HG03064 (cell line): ENCODE data around the gene UGP2.
"Not testable (repeated sequence)": the region's sequence is repeated elsewhere in the genome, so short reads cannot be mapped to it uniquely, and the experiment has no call there.

Source experiments
- ATAC-seq: cut with Tn5 transposase; IDR thresholded peaks from one replicate; pipeline ENCODE4 v1.9.1; 2021; ENCODE audit warnings: low read depth; ENCODE audit not compliant: unreplicated experiment

The UGP2 gene

GRCh38 chr2:63841254-63842022, at the start of gene UGP2:
Gene UGP2 (plus strand): TSS chr2:63841896. CDS start chr2:63842186, 290 bp downstream.
- peak; percentile 57 for ATAC-seq

DNA sequence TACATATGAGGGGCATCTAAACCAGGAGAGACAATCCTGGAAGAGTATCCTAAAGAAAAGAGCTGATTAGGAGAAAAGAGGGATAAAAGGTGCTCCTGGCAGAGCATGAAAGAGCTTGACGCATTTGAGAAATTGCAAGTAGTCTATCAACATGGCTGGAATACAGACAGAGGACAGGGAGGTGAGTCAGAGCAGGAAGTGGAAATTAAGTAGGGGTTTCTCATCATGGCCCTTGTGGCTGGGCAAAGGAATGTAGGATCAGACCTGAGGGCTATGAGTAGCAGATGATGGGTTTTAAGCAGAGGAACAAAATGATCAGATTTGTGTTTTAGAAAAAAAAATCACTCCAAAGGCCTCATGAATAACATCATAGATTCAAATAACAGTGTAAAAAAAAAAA, 49.2 kb upstream of the UGP2 start:
- no peak for ATAC-seq

- ATAC-seq: no peak
These were observed 45.3 kb upstream of the UGP2 start for GRCh38 chr2:63796366-63796765.

DNA sequence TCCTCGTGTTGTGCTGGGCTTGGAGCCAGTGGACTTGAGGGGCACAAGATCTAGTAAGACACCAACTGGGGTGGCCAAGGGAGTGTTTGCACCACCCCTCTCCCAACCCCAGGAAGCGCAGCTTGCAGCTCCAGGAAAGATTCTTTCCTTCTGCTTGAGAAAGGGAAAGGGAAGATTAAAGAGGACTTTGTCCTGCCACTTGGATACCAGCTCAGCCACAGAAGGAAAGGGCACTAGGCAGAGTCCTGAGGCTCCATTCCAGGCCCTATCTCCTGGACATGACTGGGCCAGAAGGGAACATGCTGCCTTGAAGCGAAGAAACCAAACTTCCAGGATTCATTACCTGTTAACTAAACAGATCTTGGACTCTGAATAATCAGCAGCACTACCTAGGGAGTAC, 44.9 kb upstream of the UGP2 start:
- no peak for ATAC-seq

- no peak for ATAC-seq
These were observed 40.2 kb upstream of the UGP2 start for GRCh38 chr2:63801455-63801854.

DNA sequence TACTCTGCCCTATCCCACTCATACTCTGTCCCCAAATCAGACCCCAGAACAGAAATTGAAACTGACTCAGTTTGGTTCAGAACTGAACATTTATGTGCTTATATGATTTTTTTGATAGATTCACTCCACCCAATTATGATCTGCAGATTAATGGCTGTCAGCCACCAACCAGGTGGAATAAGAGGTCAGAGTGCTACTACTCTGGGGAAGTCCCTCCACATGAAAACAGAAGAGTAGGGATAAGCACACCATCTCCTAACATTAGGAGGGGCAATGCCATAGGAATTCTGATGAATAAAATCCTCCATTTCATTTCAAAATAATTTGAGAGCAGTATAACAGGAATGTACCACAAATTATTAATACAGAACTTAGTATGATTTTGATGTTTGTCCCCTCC, 36.3 kb upstream of the UGP2 start:
- ATAC-seq: no peak

GRCh38 chr2:63808036-63808435, 33.7 kb upstream of the UGP2 start:
- ATAC-seq: not testable (repeated sequence)

- ATAC-seq: not testable (repeated sequence)
These were observed 32.8 kb upstream of the UGP2 start for GRCh38 chr2:63808911-63809310.

DNA sequence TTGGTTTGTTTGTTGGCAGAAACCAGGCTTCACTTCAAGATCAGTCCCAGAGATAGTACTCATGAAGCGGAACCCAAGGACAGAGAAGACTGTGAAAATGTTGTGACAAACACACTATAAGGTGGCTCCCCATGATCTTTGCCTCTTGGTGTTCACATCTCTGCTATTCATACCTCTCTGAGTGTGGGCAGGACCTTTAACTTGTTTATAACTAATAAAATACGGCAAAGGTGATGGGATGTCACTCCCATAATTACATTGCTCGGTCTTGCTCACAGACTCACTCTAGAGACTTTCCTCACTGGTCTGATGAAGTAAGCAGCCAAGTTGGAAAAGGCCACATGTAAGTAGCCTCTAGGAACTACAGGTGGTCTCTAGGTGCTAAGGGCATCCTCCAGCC, 30.6 kb upstream of the UGP2 start:
- no peak for ATAC-seq

DNA sequence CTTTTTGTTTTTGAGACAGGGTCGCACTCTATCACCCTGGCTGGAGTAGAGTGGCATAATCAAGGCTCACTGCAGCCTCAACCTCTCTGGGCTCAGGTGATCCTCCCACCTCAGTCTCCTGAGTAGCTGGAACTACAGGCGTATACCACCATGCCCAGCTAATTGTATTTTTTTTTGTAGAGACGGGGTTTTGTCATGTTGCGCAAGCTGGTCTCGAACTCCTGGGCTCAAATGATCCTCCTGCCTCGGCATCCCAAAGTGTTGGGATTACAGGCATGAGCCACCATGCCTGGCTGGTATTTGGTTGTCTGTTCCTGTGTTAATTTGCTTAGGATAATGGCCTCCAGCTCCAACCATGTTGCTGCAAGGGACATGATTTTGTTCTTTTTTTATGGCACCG, 29.8 kb upstream of the UGP2 start:
- not testable (repeated sequence) for ATAC-seq

DNA sequence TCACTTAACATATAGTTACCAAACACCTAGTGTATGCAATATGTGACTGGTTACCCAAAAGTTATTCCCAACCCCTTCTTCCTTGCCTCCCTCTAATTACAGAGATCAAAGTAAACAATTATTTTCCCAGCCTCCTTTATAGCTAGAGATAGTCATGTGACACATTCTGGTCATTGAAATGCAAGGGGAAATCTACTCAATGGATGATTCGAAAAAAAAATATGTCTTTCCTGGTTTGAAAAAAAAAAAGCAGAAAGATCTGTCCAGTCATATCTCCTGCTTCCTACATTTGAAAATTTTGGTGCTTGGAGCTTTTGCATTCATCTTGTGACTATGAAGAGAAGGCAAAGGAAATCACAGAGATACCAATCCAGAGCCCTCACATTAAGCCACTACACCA, 27.6 kb upstream of the UGP2 start:
- ATAC-seq: no peak

DNA sequence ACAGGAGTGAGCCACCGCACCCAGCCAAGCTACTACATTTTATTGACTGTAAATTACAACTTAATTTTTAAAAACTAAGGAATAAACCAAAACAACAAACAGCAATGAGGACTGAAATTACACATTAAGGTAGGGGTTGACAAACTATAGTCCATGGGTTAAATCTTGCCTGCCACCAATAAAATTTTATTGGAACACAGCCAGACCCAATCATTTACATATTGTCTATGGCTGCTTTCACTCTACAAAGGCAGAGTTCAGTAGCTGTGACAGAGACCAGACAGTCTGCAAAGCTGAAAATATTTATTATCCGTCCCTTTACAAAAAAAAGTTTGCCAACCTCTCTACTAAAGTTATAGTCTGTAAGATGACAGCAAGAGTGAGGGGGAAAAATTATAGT, 24.3 kb upstream of the UGP2 start:
- ATAC-seq: no peak

GRCh38 chr2:63818271-63818670, 23.4 kb upstream of the UGP2 start:
- ATAC-seq: no peak

DNA sequence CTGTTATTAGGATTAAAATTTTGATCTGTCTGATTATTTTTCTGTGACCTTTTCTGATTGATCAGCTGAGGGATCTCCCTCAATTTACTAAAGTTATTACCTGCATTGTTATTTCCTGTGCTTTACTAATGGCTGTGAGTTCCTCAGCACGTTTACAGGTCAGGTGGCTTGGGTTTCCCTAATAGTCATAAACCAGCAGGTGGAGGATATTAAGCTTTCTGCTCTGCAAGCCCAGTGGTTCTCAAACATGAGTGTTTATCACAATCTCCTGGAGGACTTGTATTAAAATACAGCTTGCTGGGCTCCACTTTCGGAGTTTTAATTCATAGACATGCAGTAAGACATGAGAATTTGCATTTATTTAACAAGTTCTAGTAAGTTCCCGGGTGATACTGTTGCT, 22.4 kb upstream of the UGP2 start:
- ATAC-seq: no peak

DNA sequence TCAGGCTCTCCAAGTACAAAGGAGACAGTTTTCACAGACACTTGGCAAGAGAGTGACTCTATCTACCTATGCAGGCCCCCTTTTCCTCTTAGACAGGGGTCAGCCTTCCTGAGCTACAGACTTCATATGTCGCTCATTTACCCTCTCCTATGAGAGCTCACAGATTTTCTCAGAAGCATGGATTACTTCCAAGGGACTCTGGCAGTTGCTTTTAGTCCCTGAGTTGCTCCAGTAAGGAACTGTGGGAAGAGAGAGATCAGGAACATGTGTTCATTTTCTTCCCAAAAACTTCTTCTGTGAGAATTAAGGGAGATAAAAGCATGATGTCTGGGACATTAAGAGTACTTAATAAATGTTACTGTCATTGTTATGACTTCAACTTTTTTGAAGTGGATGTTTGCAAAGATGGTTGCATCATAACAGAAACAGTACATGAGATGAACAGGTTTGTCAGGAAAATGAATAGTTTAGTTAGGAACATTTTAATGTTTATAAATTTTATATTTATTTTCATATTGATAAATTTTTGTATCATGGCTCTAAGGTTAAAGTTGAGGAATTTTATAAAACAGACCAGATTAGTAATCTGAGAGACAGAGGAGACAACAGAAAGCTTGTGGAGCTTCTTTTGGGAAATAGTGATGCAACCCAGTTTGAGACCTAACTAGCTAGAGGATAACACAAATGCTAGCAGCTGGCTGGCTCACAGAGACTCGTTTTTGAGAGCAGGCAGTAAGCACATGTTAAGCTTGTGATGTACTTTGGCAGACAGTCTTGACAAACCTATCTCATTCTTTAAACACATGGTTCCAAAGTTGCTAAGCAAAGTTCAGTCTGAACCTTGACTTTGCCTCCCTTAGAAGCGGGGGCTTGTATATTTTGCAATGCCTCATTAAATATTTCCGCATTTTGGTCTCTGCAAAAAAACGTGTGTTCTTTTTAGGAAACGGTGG, 21.7 kb upstream of the UGP2 start:
- no peak for ATAC-seq

DNA sequence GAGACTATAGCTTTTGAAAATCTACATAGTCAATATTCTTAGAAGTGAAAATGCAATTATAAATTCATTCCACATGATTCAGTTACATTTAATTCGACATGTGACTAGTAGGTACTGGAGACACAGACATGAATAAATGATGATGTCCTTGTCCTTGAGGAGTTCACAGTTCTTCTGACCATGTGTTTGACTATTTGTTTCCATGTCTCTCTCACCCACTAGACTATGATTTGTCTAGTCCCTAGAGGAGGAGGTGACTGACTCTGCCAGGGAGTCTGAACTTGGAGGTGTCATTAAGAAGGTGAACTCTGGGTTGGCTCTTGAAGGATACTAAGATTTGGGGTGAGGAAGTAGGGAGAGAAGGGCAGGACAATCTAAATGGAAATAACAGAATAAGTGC, 20.7 kb upstream of the UGP2 start:
- ATAC-seq: no peak

- no peak for ATAC-seq
These were observed 20.3 kb upstream of the UGP2 start for GRCh38 chr2:63821396-63821795.

GRCh38 chr2:63822478-63822877, 19.2 kb upstream of the UGP2 start:
- no peak for ATAC-seq

DNA sequence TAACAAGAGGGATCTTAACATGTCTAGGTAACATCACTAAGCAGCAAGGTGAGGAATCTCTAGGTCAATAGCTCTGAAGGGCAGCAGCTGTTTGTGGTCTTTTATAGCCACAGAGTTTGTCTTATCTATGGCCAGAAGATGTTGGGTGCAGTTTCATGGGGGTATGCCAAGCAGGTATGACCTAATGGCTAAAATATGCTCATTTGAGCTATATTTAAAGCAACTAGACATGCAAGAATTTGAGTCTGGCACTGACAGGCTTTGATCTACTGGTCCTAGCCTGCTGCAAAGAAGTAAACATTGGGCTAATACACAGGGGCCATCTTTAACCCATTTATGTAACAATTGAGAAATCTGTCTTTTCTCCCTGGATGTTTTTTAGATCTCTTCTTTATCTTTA, 13.9 kb upstream of the UGP2 start:
- ATAC-seq: no peak

- no peak for ATAC-seq
These were observed 10.5 kb upstream of the UGP2 start for GRCh38 chr2:63831176-63831575.

- no peak for ATAC-seq
These were observed 7.3 kb upstream of the UGP2 start for GRCh38 chr2:63834401-63834800.
